Breast epithelium (tissue), 4 donors: ENCODE measurements around the gene CNTNAP2. TPM values are rescaled to one million over a fixed set of nuclear protein-coding genes. Genes with fewer than 3 reads are reported as not detected.

Experiments used
- DNase-seq, 2 donors: peaks; one replicate each; pipeline ENCODE4 v3.0.0-alpha.2; 2019; ENCODE audit warnings: low spot score in 2 of 2
- H3K27ac ChIP-seq, 2 donors: fragments of 200-600 bp; sonication (generic) in 1 of 2; one replicate each; pipeline ENCODE4 v1.5.1; 2016 to 2019; ENCODE audit warnings: mild to moderate bottlenecking in 1 of 2
- H3K27me3 ChIP-seq, 2 donors: fragments of 200-600 bp; sonication (generic) in 1 of 2; one replicate each; pipeline versions ENCODE4 v1.5.1 to v1.6.0; 2017 to 2019; ENCODE audit warnings: control low read depth in 1 of 2, mild to moderate bottlenecking in 1 of 2
- H3K36me3 ChIP-seq: fragments of 200-600 bp; one replicate; pipeline ENCODE4 v1.5.1; 2019
- H3K4me1 ChIP-seq, 2 donors: fragments of 200-600 bp; sonication (generic); one replicate each; pipeline ENCODE4 v1.5.1; 2016 to 2019; ENCODE audit warnings: control low read depth in 1 of 2
- H3K4me3 ChIP-seq, 3 donors: fragments of 200-600 bp; sonication (generic); 1 replicate in 2 of 3; 2 replicates in 1 of 3; pipeline ENCODE4 v1.5.1; 2016 to 2019; ENCODE audit warnings: mild to moderate bottlenecking in 3 of 3, moderate library complexity in 2 of 3
- H3K9me3 ChIP-seq, 2 donors: fragments of 200-600 bp; sonication (generic) in 1 of 2; one replicate each; pipeline ENCODE4 v1.5.1; 2016 to 2019; ENCODE audit warnings: control low read depth in 1 of 2
- CTCF ChIP-seq, 3 donors: fragments of 450-650 bp; IDR thresholded peaks; one replicate each; pipeline ENCODE4 v1.5.1; 2016 to 2017; ENCODE audit warnings: antibody characterized with exemption in 3 of 3, mild to moderate bottlenecking in 3 of 3, moderate library complexity in 3 of 3
- POLR2A ChIP-seq: fragments of 450-650 bp; IDR thresholded peaks from one replicate; pipeline ENCODE4 v1.6.1; 2016; ENCODE audit warnings: antibody characterized with exemption, mild to moderate bottlenecking, moderate library complexity
- POLR2AphosphoS5 ChIP-seq, 3 donors: sonication (generic); formaldehyde crosslinking; IDR thresholded peaks; one replicate each; pipeline ENCODE4 v1.6.1; 2017; ENCODE audit warnings: antibody characterized with exemption in 3 of 3
- intact Hi-C: fragments of 100-400 bp; cut with DNase I; formaldehyde crosslinking; loops from one replicate; pipeline ENCODE4 v1.15.1; 2023; ENCODE audit warnings: low total_unique reads
- total RNA-seq, 3 donors: library from RNA; depleted of rRNA; stranded (reverse); fragments of >200 nt; gene quantifications; one replicate each; pipeline ENCODE4 v1.1.0, GENCODE V29; 2016

Gene CNTNAP2
- total RNA-seq, 3 donors from 2014 or later = 0.29 to 0.66 TPM; not detected in 1

- H3K36me3 ChIP-seq = no peaks in the 10 kb centered on the region
- H3K4me3 ChIP-seq = no peak overlapping the region
- intact Hi-C loops = no loop called here
- H3K27ac ChIP-seq = no peak overlapping the region
- no peak for DNase-seq
- H3K27me3 ChIP-seq = no peaks in the 10 kb centered on the region
- TF ChIP-seq POLR2AphosphoS5 (IDR thresholded peaks at IDR 0.05) = no peak
- TF ChIP-seq POLR2A = no peak
- no peak for TF ChIP-seq CTCF (IDR thresholded peaks at IDR 0.05)
- no peaks in the 10 kb centered on the region for H3K4me1 ChIP-seq
- no peaks in the 10 kb centered on the region for H3K9me3 ChIP-seq
Measured at GRCh38 chr7:147971606-147972110, 1855.1 kb downstream of the CNTNAP2 start.

- no peak for DNase-seq
- TF ChIP-seq POLR2AphosphoS5 (IDR thresholded peaks at IDR 0.05) (no peak), CTCF (IDR thresholded peaks at IDR 0.05) (no peak), POLR2A (no peak)
- Histone ChIP-seq H3K27ac (no peak overlapping the region), H3K36me3 (no peaks in the 10 kb centered on the region), H3K27me3 (no peaks in the 10 kb centered on the region), H3K4me3 (no peak overlapping the region), H3K4me1 (no peaks in the 10 kb centered on the region), H3K9me3 (no peaks in the 10 kb centered on the region)
- intact Hi-C loops = no loop called here
Measured at GRCh38 chr7:147978201-147978600, 1861.6 kb downstream of the CNTNAP2 start.

GRCh38 chr7:147978651-147979050, 1862.0 kb downstream of the CNTNAP2 start:
- intact Hi-C loops = no loop called here
- TF ChIP-seq POLR2A (no peak), CTCF (IDR thresholded peaks at IDR 0.05) (no peak)

GRCh38 chr7:147980826-147981813, 1864.5 kb downstream of the CNTNAP2 start:
- no peak for DNase-seq
- intact Hi-C loops = no loop called here
- Histone ChIP-seq H3K27ac (no peak overlapping the region), H3K4me3 (no peak overlapping the region), H3K9me3 (no peaks in the 10 kb centered on the region), H3K27me3 (no peaks in the 10 kb centered on the region), H3K4me1 (no peaks in the 10 kb centered on the region), H3K36me3 (no peaks in the 10 kb centered on the region)
- TF ChIP-seq CTCF (IDR thresholded peaks at IDR 0.05) = no peak
- no peak for TF ChIP-seq POLR2AphosphoS5 (IDR thresholded peaks at IDR 0.05)
- TF ChIP-seq POLR2A = no peak

More at GRCh38 chr7:147978651-147979050, 1862.0 kb downstream of the CNTNAP2 start:
- H3K9me3 ChIP-seq = no peaks in the 10 kb centered on the region
- no peaks in the 10 kb centered on the region for H3K27me3 ChIP-seq
- no peak overlapping the region for H3K27ac ChIP-seq
- no peaks in the 10 kb centered on the region for H3K36me3 ChIP-seq
- H3K4me1 ChIP-seq = no peaks in the 10 kb centered on the region
- no peak for DNase-seq
- H3K4me3 ChIP-seq = no peak overlapping the region

- H3K36me3 ChIP-seq = no peaks in the 10 kb centered on the region
- no peak for DNase-seq
- no peaks in the 10 kb centered on the region for H3K4me1 ChIP-seq
- TF ChIP-seq POLR2AphosphoS5 (IDR thresholded peaks at IDR 0.05) = no peak
- no peak for TF ChIP-seq CTCF (IDR thresholded peaks at IDR 0.05)
- TF ChIP-seq POLR2A = no peak
- H3K4me3 ChIP-seq = no peak overlapping the region
- no peak overlapping the region for H3K27ac ChIP-seq
- no peaks in the 10 kb centered on the region for H3K27me3 ChIP-seq
- no peaks in the 10 kb centered on the region for H3K9me3 ChIP-seq
- intact Hi-C loops = no loop called here
Measured at GRCh38 chr7:147982307-147982706, 1865.7 kb downstream of the CNTNAP2 start.
